ENCODE measurements around the gene MICALL2. TPM values are rescaled to one million over a fixed set of nuclear protein-coding genes. Genes with fewer than 3 reads are reported as not detected.

The MICALL2 gene
- polyA plus RNA-seq, 1 donor from 2014 or later = 12.8 TPM

- Histone ChIP-seq H3K36me3 (ENCODE audit: insufficient read depth, low read length) (no peaks in the 10 kb centered on the region), H3K27ac (ENCODE audit: low read length) (no peak overlapping the region), H3K27me3 (ENCODE audit: insufficient read depth, low read depth, low read length) (no peaks in the 10 kb centered on the region), H3K9me3 (ENCODE audit: low read length) (no peaks in the 10 kb centered on the region), H2AFZ (ENCODE audit: low read depth, low read length) (no peak overlapping the region), H4K20me1 (ENCODE audit: insufficient read depth) (no peaks in the 10 kb centered on the region), H3K79me2 (replicated peaks; ENCODE audit: insufficient read depth, low read length) (no peaks in the 10 kb centered on the region), H3K4me2 (ENCODE audit: low read length) (no peak overlapping the region), H3K4me3 (ENCODE audit: low read length) (peak overlapping the region; percentile 92), H3K9ac (ENCODE audit: low read length) (peak overlapping the region; percentile 62), H3F3A (ENCODE audit: insufficient read depth, low read length, poor library complexity, severe bottlenecking) (no peaks in the 10 kb centered on the region), H3K9me2 (ENCODE audit: insufficient read depth, low read length) (no peaks in the 10 kb centered on the region)
- TF ChIP-seq POLR2AphosphoS5 (IDR thresholded peaks at IDR 0.05) = no peak
- no peak for TF ChIP-seq MXI1 (conservative IDR thresholded peaks at IDR 0.05; ENCODE audit: poor library complexity, severe bottlenecking)
- no peak for TF ChIP-seq EP300 (conservative IDR thresholded peaks at IDR 0.05; ENCODE audit: poor library complexity, severe bottlenecking)
- no peak for TF ChIP-seq TAF1 (IDR thresholded peaks at IDR 0.05; ENCODE audit: low read depth)
- TF ChIP-seq SMC3 (conservative IDR thresholded peaks at IDR 0.05; ENCODE audit: poor library complexity) = no peak
- TF ChIP-seq, protein P1, sequence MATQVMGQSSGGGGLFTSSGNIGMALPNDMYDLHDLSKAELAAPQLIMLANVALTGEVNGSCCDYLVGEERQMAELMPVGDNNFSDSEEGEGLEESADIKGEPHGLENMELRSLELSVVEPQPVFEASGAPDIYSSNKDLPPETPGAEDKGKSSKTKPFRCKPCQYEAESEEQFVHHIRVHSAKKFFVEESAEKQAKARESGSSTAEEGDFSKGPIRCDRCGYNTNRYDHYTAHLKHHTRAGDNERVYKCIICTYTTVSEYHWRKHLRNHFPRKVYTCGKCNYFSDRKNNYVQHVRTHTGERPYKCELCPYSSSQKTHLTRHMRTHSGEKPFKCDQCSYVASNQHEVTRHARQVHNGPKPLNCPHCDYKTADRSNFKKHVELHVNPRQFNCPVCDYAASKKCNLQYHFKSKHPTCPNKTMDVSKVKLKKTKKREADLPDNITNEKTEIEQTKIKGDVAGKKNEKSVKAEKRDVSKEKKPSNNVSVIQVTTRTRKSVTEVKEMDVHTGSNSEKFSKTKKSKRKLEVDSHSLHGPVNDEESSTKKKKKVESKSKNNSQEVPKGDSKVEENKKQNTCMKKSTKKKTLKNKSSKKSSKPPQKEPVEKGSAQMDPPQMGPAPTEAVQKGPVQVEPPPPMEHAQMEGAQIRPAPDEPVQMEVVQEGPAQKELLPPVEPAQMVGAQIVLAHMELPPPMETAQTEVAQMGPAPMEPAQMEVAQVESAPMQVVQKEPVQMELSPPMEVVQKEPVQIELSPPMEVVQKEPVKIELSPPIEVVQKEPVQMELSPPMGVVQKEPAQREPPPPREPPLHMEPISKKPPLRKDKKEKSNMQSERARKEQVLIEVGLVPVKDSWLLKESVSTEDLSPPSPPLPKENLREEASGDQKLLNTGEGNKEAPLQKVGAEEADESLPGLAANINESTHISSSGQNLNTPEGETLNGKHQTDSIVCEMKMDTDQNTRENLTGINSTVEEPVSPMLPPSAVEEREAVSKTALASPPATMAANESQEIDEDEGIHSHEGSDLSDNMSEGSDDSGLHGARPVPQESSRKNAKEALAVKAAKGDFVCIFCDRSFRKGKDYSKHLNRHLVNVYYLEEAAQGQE (IDR thresholded peaks at IDR 0.05; ENCODE audit: borderline replicate concordance) = no peak
- TF ChIP-seq RAD21 (conservative IDR thresholded peaks at IDR 0.05) = no peak
- no peak for TF ChIP-seq EZH2 (IDR thresholded peaks at IDR 0.05; ENCODE audit: borderline replicate concordance, insufficient read depth, low read length, poor library complexity, severe bottlenecking)
- TF ChIP-seq, protein P2, sequence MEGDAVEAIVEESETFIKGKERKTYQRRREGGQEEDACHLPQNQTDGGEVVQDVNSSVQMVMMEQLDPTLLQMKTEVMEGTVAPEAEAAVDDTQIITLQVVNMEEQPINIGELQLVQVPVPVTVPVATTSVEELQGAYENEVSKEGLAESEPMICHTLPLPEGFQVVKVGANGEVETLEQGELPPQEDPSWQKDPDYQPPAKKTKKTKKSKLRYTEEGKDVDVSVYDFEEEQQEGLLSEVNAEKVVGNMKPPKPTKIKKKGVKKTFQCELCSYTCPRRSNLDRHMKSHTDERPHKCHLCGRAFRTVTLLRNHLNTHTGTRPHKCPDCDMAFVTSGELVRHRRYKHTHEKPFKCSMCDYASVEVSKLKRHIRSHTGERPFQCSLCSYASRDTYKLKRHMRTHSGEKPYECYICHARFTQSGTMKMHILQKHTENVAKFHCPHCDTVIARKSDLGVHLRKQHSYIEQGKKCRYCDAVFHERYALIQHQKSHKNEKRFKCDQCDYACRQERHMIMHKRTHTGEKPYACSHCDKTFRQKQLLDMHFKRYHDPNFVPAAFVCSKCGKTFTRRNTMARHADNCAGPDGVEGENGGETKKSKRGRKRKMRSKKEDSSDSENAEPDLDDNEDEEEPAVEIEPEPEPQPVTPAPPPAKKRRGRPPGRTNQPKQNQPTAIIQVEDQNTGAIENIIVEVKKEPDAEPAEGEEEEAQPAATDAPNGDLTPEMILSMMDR (IDR thresholded peaks at IDR 0.05; ENCODE audit: poor library complexity, severe bottlenecking) = no peak
Measured at GRCh38 chr7:1459512-1459892, 232 bp upstream of the MICALL2 start.

DNA sequence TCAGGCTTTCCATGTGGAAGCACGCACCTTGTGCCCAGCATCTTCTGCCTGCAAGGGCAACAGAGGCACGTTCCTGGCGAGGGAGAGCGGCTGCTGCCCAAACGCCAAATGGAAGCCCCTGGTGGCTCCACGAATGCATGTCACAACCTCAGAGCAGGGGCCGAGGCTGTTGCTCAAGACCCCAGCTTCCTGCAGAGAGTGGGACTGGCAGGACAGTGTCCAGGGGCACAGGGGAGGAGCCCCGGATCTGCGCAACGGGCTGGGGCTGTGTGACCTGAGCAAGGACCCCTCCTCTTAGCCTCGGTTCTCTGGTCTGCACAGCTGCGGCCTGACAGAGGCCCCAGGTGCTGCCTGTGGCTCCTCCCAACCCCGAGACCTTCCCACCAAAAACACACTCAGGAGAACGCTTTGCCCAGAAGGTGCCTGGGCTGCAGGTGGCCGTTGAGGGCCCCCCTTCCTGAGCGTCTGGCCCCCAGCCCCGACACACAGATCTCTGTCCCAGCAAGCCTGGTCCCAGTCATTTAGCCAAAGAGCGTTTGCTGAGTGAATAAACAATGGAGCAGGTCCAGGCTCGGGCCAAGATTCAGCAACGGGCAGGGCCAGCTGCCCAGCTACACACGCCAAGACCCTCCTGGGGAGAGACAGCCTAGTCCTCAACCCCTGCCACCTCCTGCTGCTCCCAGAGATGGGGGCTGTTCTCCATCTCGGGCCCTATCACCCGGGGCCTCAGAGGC is 1.2 kb downstream of the MICALL2 start:
- no peaks in the 10 kb centered on the region for H3K79me2 ChIP-seq (replicated peaks; ENCODE audit: insufficient read depth, low read length)
- peak overlapping the region; percentile 92 for H3K4me3 ChIP-seq (ENCODE audit: low read length)
- H4K20me1 ChIP-seq (ENCODE audit: insufficient read depth) = no peaks in the 10 kb centered on the region
- H3K9me2 ChIP-seq (ENCODE audit: insufficient read depth, low read length) = no peaks in the 10 kb centered on the region
- no peak overlapping the region for H3K27ac ChIP-seq (ENCODE audit: low read length)
- H3F3A ChIP-seq (ENCODE audit: insufficient read depth, low read length, poor library complexity, severe bottlenecking) = no peaks in the 10 kb centered on the region
- peak overlapping the region; percentile 73 for H3K4me2 ChIP-seq (ENCODE audit: low read length)
- no peaks in the 10 kb centered on the region for H3K36me3 ChIP-seq (ENCODE audit: insufficient read depth, low read length)
- H3K9me3 ChIP-seq (ENCODE audit: low read length) = no peaks in the 10 kb centered on the region
- TF ChIP-seq, protein P1 (IDR thresholded peaks at IDR 0.05; ENCODE audit: borderline replicate concordance) = no peak
- TF ChIP-seq, protein P2 (IDR thresholded peaks at IDR 0.05; ENCODE audit: poor library complexity, severe bottlenecking) = no peak
- H3K27me3 ChIP-seq (ENCODE audit: insufficient read depth, low read depth, low read length) = no peaks in the 10 kb centered on the region
- H2AFZ ChIP-seq (ENCODE audit: low read depth, low read length) = no peak overlapping the region
- H3K9ac ChIP-seq (ENCODE audit: low read length) = peak overlapping the region; percentile 62

All from neural cell (in vitro differentiated cells).